T-cell (primary cell): Measurements from ENCODE around the gene TMEM184B. TPM values are rescaled to one million over a fixed set of nuclear protein-coding genes. Genes with fewer than 3 reads are reported as not detected.

Experiments
- ATAC-seq, 4 experiments: fragments of 200-7000 bp in 3 of 4; fragments of 150-1000 bp in 1 of 4; cut with Tn5 transposase; replicated peaks in 1 of 4; 1 replicate in 3 of 4; 2 replicates in 1 of 4; pipeline ENCODE4 v1.10.0; 2021; ENCODE audit warnings: moderate library complexity in 3 of 4, mild to moderate bottlenecking in 2 of 4, moderate number of reproducible peaks in 1 of 4
- CTCF ChIA-PET, 2 donors: fragments of 300-600 bp; sonication (Branson Sonifier 250); formaldehyde crosslinking; loops; one replicate each; lab custom pipeline; 2022; ENCODE audit warnings: antibody characterized with exemption in 2 of 2; lab: Charles Lee
- POLR2A ChIA-PET, 2 donors: fragments of 300-600 bp; sonication (Branson Sonifier 250); formaldehyde crosslinking; loops; one replicate each; lab custom pipeline; 2022; ENCODE audit warnings: antibody characterized with exemption in 2 of 2; lab: Charles Lee
- DNase-seq, 35 experiments: peaks; one replicate each; pipeline versions ENCODE4 v3.0.0 to v3.0.0-alpha.2; 2013 to 2023
- H3K27ac ChIP-seq: one replicate; pipeline ENCODE4 v1.5.1; 2013; ENCODE audit warnings: low read length
- H3K27me3 ChIP-seq, 2 experiments: replicated peaks in 1 of 2; 1 replicate in 1 of 2; 2 replicates in 1 of 2; pipeline versions ENCODE4 v1.6.1 to v1.7.0; 2013; ENCODE audit warnings: low read length in 1 of 2, mixed read lengths in 1 of 2; ENCODE audit not compliant: control insufficient read depth in 2 of 2, insufficient read depth in 2 of 2; ENCODE audit errors: extremely low read depth in 1 of 2
- H3K36me3 ChIP-seq, 2 donors: 1 replicate in 1 of 2; 2 replicates in 1 of 2; pipeline versions ENCODE4 v1.6.1 to v1.7.0; 2013; ENCODE audit warnings: low read length in 1 of 2; ENCODE audit not compliant: control insufficient read depth in 2 of 2, insufficient read depth in 1 of 2; ENCODE audit errors: extremely low read depth in 1 of 2
- H3K4me1 ChIP-seq, 2 experiments: 1 replicate in 1 of 2; 2 replicates in 1 of 2; pipeline versions ENCODE4 v1.6.1 to v1.7.0; 2013; ENCODE audit warnings: low read length in 2 of 2, mixed read lengths in 1 of 2; ENCODE audit not compliant: insufficient read depth in 2 of 2, control insufficient read depth in 1 of 2; ENCODE audit errors: extremely low read depth in 1 of 2
- H3K4me3 ChIP-seq, 2 donors: 1 replicate in 1 of 2; 2 replicates in 1 of 2; pipeline versions ENCODE4 v1.5.1 to v1.7.0; 2013; ENCODE audit warnings: mild to moderate bottlenecking in 2 of 2, low read length in 1 of 2, moderate library complexity in 1 of 2; ENCODE audit not compliant: control insufficient read depth in 1 of 2; ENCODE audit errors: extremely low read depth in 1 of 2
- H3K9me3 ChIP-seq: 2 replicates; pipeline ENCODE4 v1.7.0; 2013
- H3K27ac Mint-ChIP-seq, 2 donors: one replicate each; pipeline ENCODE4 v1.8.0; 2020 to 2021; ENCODE audit warnings: mild to moderate bottlenecking in 2 of 2, mixed read lengths in 2 of 2
- H3K27me3 Mint-ChIP-seq, 2 donors: one replicate each; pipeline ENCODE4 v1.8.0; 2021 to 2022; ENCODE audit warnings: mixed read lengths in 2 of 2
- H3K36me3 Mint-ChIP-seq: one replicate; pipeline ENCODE4 v1.8.0; 2021; ENCODE audit warnings: mixed read lengths
- H3K4me1 Mint-ChIP-seq, 3 donors: one replicate each; pipeline ENCODE4 v1.8.0; 2020 to 2022; ENCODE audit warnings: mixed read lengths in 3 of 3, mild to moderate bottlenecking in 1 of 3
- H3K4me3 Mint-ChIP-seq, 3 donors: one replicate each; pipeline ENCODE4 v1.8.0; 2020 to 2022; ENCODE audit warnings: mild to moderate bottlenecking in 3 of 3, mixed read lengths in 3 of 3, moderate library complexity in 3 of 3
- H3K9me3 Mint-ChIP-seq, 3 donors: one replicate each; pipeline ENCODE4 v1.8.0; 2020 to 2022; ENCODE audit warnings: mixed read lengths in 3 of 3
- WGBS: methylation state at CpG from one replicate; pipeline ENCODE4 v1.1.5; 2013; ENCODE audit warnings: missing lambda C conversion rate; ENCODE audit not compliant: insufficient coverage; 5-methylcytosine and 5-hydroxymethylcytosine counted together
- total RNA-seq, 35 experiments: library from RNA in 6 of 35; stranded (reverse) in 6 of 35; fragments of 120-200 nt in 1 of 35; gene quantifications; one replicate each; pipeline versions ENCODE4 v1.2.1 to v1.2.4 and lab custom pipeline; 2013 to 2026

Gene TMEM184B
- total RNA-seq, 5 donors from 2014 or later (not counting 1 experiment from before 2014, with no cell fraction given): 30.8 to 41.3 (median 35.8) TPM

- no peaks in the 10 kb centered on the region for H3K27me3 ChIP-seq
- Mint-ChIP-seq H3K27me3 (no peaks in the 10 kb centered on the region), H3K27ac (peak overlapping the region; percentile 34 to 72), H3K4me1 (peaks cover 44 to 65% (median 65%) of the 10 kb centered on the region in 3 donors), H3K36me3 (peaks cover 10% of the 10 kb centered on the region), H3K9me3 (no peaks in the 10 kb centered on the region), H3K4me3 (peak overlapping the region in 1 of 3 donors; percentile 17)
- CTCF ChIA-PET: no interaction called here
- peaks cover 14 to 35% of the 10 kb centered on the region in 2 experiments for H3K4me1 ChIP-seq
- 68% methylated on average over 14 of the region's 20 CpGs for WGBS
- H3K27ac ChIP-seq: no peak overlapping the region
- POLR2A ChIA-PET: no interaction called here
- peaks cover 0 to 3% of the 10 kb centered on the region in 2 donors for H3K36me3 ChIP-seq
- H3K4me3 ChIP-seq: no peak overlapping the region
- DNase-seq (peak in 24 of 35 experiments; percentile 10 to 52 (median 28)), ATAC-seq (peak in 1 of 4 experiments; percentile 40)
- H3K9me3 ChIP-seq: no peaks in the 10 kb centered on the region
Observed at GRCh38 chr22:38262051-38262795, 10.6 kb downstream of the TMEM184B start.

- ChIA-PET CTCF (interaction anchor here in 1 of 2 donors (1.0 to 1.1 kb wide), 2 partner anchors 12 to 205 kb away, joined by 3 read pairs; no protein-coding TSS in a partner anchor), POLR2A (no interaction called here)
- Mint-ChIP-seq H3K9me3 (no peaks in the 10 kb centered on the region), H3K4me1 (peaks cover 38 to 57% (median 57%) of the 10 kb centered on the region in 3 donors), H3K36me3 (peaks cover 10% of the 10 kb centered on the region), H3K4me3 (no peak overlapping the region), H3K27ac (peak overlapping the region; percentile 48 to 81), H3K27me3 (no peaks in the 10 kb centered on the region)
- Histone ChIP-seq H3K4me1 (peaks cover 9 to 23% of the 10 kb centered on the region in 2 experiments), H3K36me3 (peaks cover 0 to 3% of the 10 kb centered on the region in 2 donors), H3K4me3 (no peak overlapping the region), H3K27ac (peak overlapping the region; percentile 57), H3K27me3 (no peaks in the 10 kb centered on the region), H3K9me3 (no peaks in the 10 kb centered on the region)
- 100% methylated on average over 1 of the region's 15 CpGs for WGBS
- ATAC-seq (no peak), DNase-seq (no peak)
Observed at GRCh38 chr22:38260761-38261681, 11.8 kb downstream of the TMEM184B start.

- H3K9me3 ChIP-seq: no peaks in the 10 kb centered on the region
- no peaks in the 10 kb centered on the region for H3K27me3 ChIP-seq
- Mint-ChIP-seq H3K4me3 (no peak overlapping the region), H3K4me1 (peaks cover 29 to 45% (median 45%) of the 10 kb centered on the region in 3 donors), H3K36me3 (peaks cover 10% of the 10 kb centered on the region), H3K9me3 (no peaks in the 10 kb centered on the region), H3K27me3 (no peaks in the 10 kb centered on the region), H3K27ac (no peak overlapping the region)
- POLR2A ChIA-PET: interaction anchor here in 1 of 2 donors (0.6 kb wide), 1 partner anchor 17 kb away, joined by 6 read pairs; no protein-coding TSS in a partner anchor
- CTCF ChIA-PET: no interaction called here
- H3K4me1 ChIP-seq: peaks cover 2 to 17% of the 10 kb centered on the region in 2 experiments
- 90% methylated on average over 3 of the region's 8 CpGs for WGBS
- ATAC-seq (no peak), DNase-seq (no peak)
- H3K4me3 ChIP-seq: no peak overlapping the region
- peaks cover 0 to 3% of the 10 kb centered on the region in 2 donors for H3K36me3 ChIP-seq
- no peak overlapping the region for H3K27ac ChIP-seq
Observed at GRCh38 chr22:38259370-38259769, 13.4 kb downstream of the TMEM184B start.

- ATAC-seq (no peak), DNase-seq (no peak)
- H3K4me3 Mint-ChIP-seq: no peak overlapping the region
- POLR2A ChIA-PET: no interaction called here
- Histone ChIP-seq H3K27ac (no peak overlapping the region), H3K4me3 (no peak overlapping the region), H3K36me3 (no peaks in the 10 kb centered on the region), H3K4me1 (peaks cover 2 to 17% of the 10 kb centered on the region in 2 experiments), H3K27me3 (no peaks in the 10 kb centered on the region), H3K9me3 (no peaks in the 10 kb centered on the region)
- H3K27me3 Mint-ChIP-seq: no peaks in the 10 kb centered on the region
- peaks cover 10% of the 10 kb centered on the region for H3K36me3 Mint-ChIP-seq
- CTCF ChIA-PET: no interaction called here
- H3K27ac Mint-ChIP-seq: no peak overlapping the region
- peaks cover 29 to 44% (median 42%) of the 10 kb centered on the region in 3 donors for H3K4me1 Mint-ChIP-seq
- 92% methylated on average over 3 of the region's 8 CpGs for WGBS
- H3K9me3 Mint-ChIP-seq: no peaks in the 10 kb centered on the region
Observed at GRCh38 chr22:38258895-38259294, 13.9 kb downstream of the TMEM184B start.

GRCh38 chr22:38257650-38258250, 15.1 kb downstream of the TMEM184B start:
- H3K27ac ChIP-seq: no peak overlapping the region
- CTCF ChIA-PET: interaction anchor here in 1 of 2 donors (0.6 kb wide), 1 partner anchor 9 kb away, joined by 4 read pairs; no protein-coding TSS in a partner anchor

More at GRCh38 chr22:38257650-38258250, 15.1 kb downstream of the TMEM184B start:
- POLR2A ChIA-PET: interaction anchor here in 1 of 2 donors (0.6 kb wide), 1 partner anchor 205 kb away, joined by 4 read pairs; no protein-coding TSS in a partner anchor
- no peaks in the 10 kb centered on the region for H3K27me3 ChIP-seq
- H3K4me1 ChIP-seq: peaks cover 2 to 17% of the 10 kb centered on the region in 2 experiments
- H3K36me3 Mint-ChIP-seq: peaks cover 3% of the 10 kb centered on the region
- H3K9me3 Mint-ChIP-seq: no peaks in the 10 kb centered on the region
- H3K4me3 ChIP-seq: no peak overlapping the region
- H3K4me1 Mint-ChIP-seq: peaks cover 25 to 37% (median 34%) of the 10 kb centered on the region in 3 donors
- no peak for ATAC-seq
- H3K4me3 Mint-ChIP-seq: no peak overlapping the region
- no peak overlapping the region for H3K27ac Mint-ChIP-seq
- H3K27me3 Mint-ChIP-seq: no peaks in the 10 kb centered on the region
- no peak for DNase-seq
- WGBS: 83% methylated on average over 2 of the region's 4 CpGs
- no peaks in the 10 kb centered on the region for H3K9me3 ChIP-seq
- no peaks in the 10 kb centered on the region for H3K36me3 ChIP-seq
